NCI-H2081 treated with DMSO at 0.1 percent for 48 hours (cell line): ENCODE results near the gene NBPF26.
"Not testable (repeated sequence)": the region's sequence is repeated elsewhere in the genome, so short reads cannot be mapped to it uniquely, and the experiment has no call there.

Source experiments
- DNase-seq: peaks from one replicate; lab custom pipeline; 2025; lab: John Stamatoyannopoulos, UW

The NBPF26 gene

GRCh38 chr1:120858144-120858543, 134.4 kb downstream of the NBPF26 start:
- not testable (repeated sequence) for DNase-seq

GRCh38 chr1:120859615-120860234, 136.0 kb downstream of the NBPF26 start:
- not testable (repeated sequence) for DNase-seq

GRCh38 chr1:120878206-120878605, 154.5 kb downstream of the NBPF26 start:
- not testable (repeated sequence) for DNase-seq

GRCh38 chr1:120880056-120880455, 156.3 kb downstream of the NBPF26 start:
- not testable (repeated sequence) for DNase-seq

GRCh38 chr1:120881934-120882333, 158.2 kb downstream of the NBPF26 start:
- not testable (repeated sequence) for DNase-seq
